Measurements from ENCODE around the gene POLD2. TPM values are rescaled to one million over a fixed set of nuclear protein-coding genes. Genes with fewer than 3 reads are reported as not detected.

Gene POLD2
- total and polyA plus RNA-seq, 2 of the 13 experiments (the other 11 are each of a cell fraction or from before 2014, with no cell fraction given): 87.6 to 95.1 TPM

- Histone ChIP-seq H3K9ac (ENCODE audit: insufficient read depth, low read depth, low read length) (no peak overlapping the region), H3K4me1 (ENCODE audit: insufficient read depth, low read length) (no peaks in the 10 kb centered on the region), H2AFZ (ENCODE audit: low read length) (no peak overlapping the region), H3K9me3 (ENCODE audit: low read length) (no peaks in the 10 kb centered on the region), H3K27me3 (ENCODE audit: control insufficient read depth in 1 of 2, insufficient read depth in 2 of 2, low read length in 2 of 2) (peaks cover 0 to 28% of the 10 kb centered on the region in 2 experiments; a peak in 2 of 5 replicates), H3K4me2 (ENCODE audit: low read depth, low read length) (no peak overlapping the region), H3K27ac (ENCODE audit: extremely low read length, insufficient read depth, low read length) (no peak overlapping the region), H3K79me2 (ENCODE audit: insufficient read depth, low read length) (no peaks in the 10 kb centered on the region), H4K20me1 (ENCODE audit: insufficient read depth, low read length) (no peaks in the 10 kb centered on the region), H3K36me3 (replicated peaks in 1 of 2; ENCODE audit: control insufficient read depth in 1 of 2, insufficient read depth in 2 of 2, low read length in 2 of 2) (no peaks in the 10 kb centered on the region), H3K4me3 (replicated peaks in 1 of 3; ENCODE audit: insufficient read depth in 1 of 3, low read depth in 2 of 3, low read length in 3 of 3) (no peak overlapping the region)
- ChIA-PET CTCF (ENCODE audit: low intra/inter-chr PET ratio, low total read pairs) (no interaction called here), POLR2A (no interaction called here)
- ATAC-seq: no peak
- TF ChIP-seq ZNF781 (CRISPR knock-in tag; IDR thresholded peaks at IDR 0.05; ENCODE audit: borderline replicate concordance, not compliant biosample characterization) (no peak), ATRX (CRISPR knock-in tag; IDR thresholded peaks at IDR 0.05; ENCODE audit: borderline replicate concordance) (no peak), KDM5A (IDR thresholded peaks at IDR 0.05; ENCODE audit: borderline replicate concordance, low read length) (no peak), ZMAT3 (CRISPR knock-in tag; conservative IDR thresholded peaks at IDR 0.05) (no peak), CAMTA2 (CRISPR knock-in tag; IDR thresholded peaks at IDR 0.05; ENCODE audit: borderline replicate concordance) (no peak), CTCF (CRISPR knock-in tag; IDR thresholded peaks at IDR 0.05) (no peak), THAP8 (CRISPR knock-in tag; IDR thresholded peaks at IDR 0.05; ENCODE audit: borderline replicate concordance) (no peak), ZBTB25 (CRISPR knock-in tag; IDR thresholded peaks at IDR 0.05) (no peak), BCL3 (CRISPR knock-in tag; IDR thresholded peaks at IDR 0.05) (no peak), ZNF10 (CRISPR knock-in tag; IDR thresholded peaks at IDR 0.05; ENCODE audit: borderline replicate concordance, low read depth) (no peak)
- TF ChIP-seq, protein P1, sequence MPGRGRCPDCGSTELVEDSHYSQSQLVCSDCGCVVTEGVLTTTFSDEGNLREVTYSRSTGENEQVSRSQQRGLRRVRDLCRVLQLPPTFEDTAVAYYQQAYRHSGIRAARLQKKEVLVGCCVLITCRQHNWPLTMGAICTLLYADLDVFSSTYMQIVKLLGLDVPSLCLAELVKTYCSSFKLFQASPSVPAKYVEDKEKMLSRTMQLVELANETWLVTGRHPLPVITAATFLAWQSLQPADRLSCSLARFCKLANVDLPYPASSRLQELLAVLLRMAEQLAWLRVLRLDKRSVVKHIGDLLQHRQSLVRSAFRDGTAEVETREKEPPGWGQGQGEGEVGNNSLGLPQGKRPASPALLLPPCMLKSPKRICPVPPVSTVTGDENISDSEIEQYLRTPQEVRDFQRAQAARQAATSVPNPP (CRISPR knock-in tag; IDR thresholded peaks at IDR 0.05): no peak
- intact Hi-C loops (cut with micrococcal nuclease; ENCODE audit: unreplicated experiment): no loop called here
- in situ Hi-C loops (cut with HindIII; ENCODE audit: extremely low pct_ligation_motif_present, low pct_unique_long_range_greater_than_20kb): no loop called here
- no TSS peak for BruUV-seq (replicated peaks)
- DNase-seq (ENCODE audit: low spot score): no peak
- 87% methylated on average over 35 of the region's 53 CpGs for WGBS (ENCODE audit: low lambda C conversion rate)
- FAIRE-seq: no peak
Observed at GRCh38 chr7:44145479-44145968, 22.2 kb upstream of the POLD2 start.
